GM23338 (cell line): Measurements from ENCODE around the gene GLUL. TPM values are rescaled to one million over a fixed set of nuclear protein-coding genes. Genes with fewer than 3 reads are reported as not detected.

ENCODE experiments used
- ATAC-seq: fragments of 200-7000 bp; cut with Tn5 transposase; 3 replicates; pipeline ENCODE4 v1.9.1; 2020
- DNase-seq: peaks from one replicate; pipeline ENCODE4 v3.0.0-alpha.2; 2015; ENCODE audit warnings: low spot score
- H2AFZ ChIP-seq: fragments of 200-600 bp; sonication (generic); 2 replicates; pipeline ENCODE4 v1.8.0; 2016; ENCODE audit warnings: antibody characterized with exemption, mild to moderate bottlenecking, moderate library complexity
- H3F3A ChIP-seq: fragments of 200-600 bp; sonication (generic); replicated peaks from 2 replicates; pipeline ENCODE4 v1.8.0; 2017; ENCODE audit warnings: antibody characterized with exemption, mixed run types, low read depth
- H3K27ac ChIP-seq: fragments of 200-600 bp; sonication (generic); 2 replicates; pipeline ENCODE4 v1.6.1; 2016; ENCODE audit warnings: low read depth
- H3K27me3 ChIP-seq: fragments of 200-600 bp; sonication (generic); 2 replicates; pipeline ENCODE4 v1.8.0; 2016; ENCODE audit warnings: mild to moderate bottlenecking, mixed run types, moderate library complexity; ENCODE audit not compliant: insufficient read depth
- H3K36me3 ChIP-seq: fragments of 200-600 bp; sonication (generic); 2 replicates; pipeline ENCODE4 v1.8.0; 2016; ENCODE audit warnings: mild to moderate bottlenecking; ENCODE audit not compliant: insufficient read depth
- H3K4me1 ChIP-seq: fragments of 200-600 bp; sonication (generic); 2 replicates; pipeline ENCODE4 v1.8.0; 2016; ENCODE audit warnings: mild to moderate bottlenecking, moderate library complexity; ENCODE audit not compliant: insufficient read depth
- H3K4me2 ChIP-seq: fragments of 200-600 bp; sonication (generic); 2 replicates; pipeline ENCODE4 v1.7.1; 2017; ENCODE audit warnings: mixed run types
- H3K4me3 ChIP-seq: fragments of 200-600 bp; sonication (generic); 2 replicates; pipeline ENCODE4 v1.6.1; 2016; ENCODE audit warnings: mixed run types
- H3K79me2 ChIP-seq: fragments of 200-600 bp; sonication (generic); replicated peaks from 2 replicates; pipeline ENCODE4 v1.8.0; 2017; ENCODE audit warnings: mild to moderate bottlenecking; ENCODE audit not compliant: insufficient read depth
- H3K9me2 ChIP-seq: fragments of 200-600 bp; sonication (generic); 2 replicates; pipeline ENCODE4 v1.8.0; 2017; ENCODE audit not compliant: insufficient read depth
- H4K20me1 ChIP-seq: fragments of 200-600 bp; sonication (generic); replicated peaks from 2 replicates; pipeline ENCODE4 v1.8.0; 2017; ENCODE audit warnings: mild to moderate bottlenecking; ENCODE audit not compliant: insufficient read depth
- H3K27ac Mint-ChIP-seq: 2 replicates; pipeline ENCODE4 v1.8.0; 2020; ENCODE audit warnings: inconsistent platforms, mild to moderate bottlenecking, moderate library complexity, mixed read lengths
- H3K27me3 Mint-ChIP-seq: 3 replicates; pipeline ENCODE4 v1.8.0; 2022; ENCODE audit warnings: low read depth, mild to moderate bottlenecking, moderate library complexity, mixed read lengths, inconsistent platforms; ENCODE audit not compliant: insufficient read depth, poor library complexity
- H3K36me3 Mint-ChIP-seq: 3 replicates; pipeline ENCODE4 v1.8.0; 2021; ENCODE audit warnings: low read depth, mild to moderate bottlenecking, inconsistent platforms, moderate library complexity, mixed read lengths
- H3K4me1 Mint-ChIP-seq: 3 replicates; pipeline ENCODE4 v1.8.0; 2020; ENCODE audit warnings: mild to moderate bottlenecking, inconsistent platforms, mixed read lengths
- H3K4me3 Mint-ChIP-seq: 3 replicates; pipeline ENCODE4 v1.8.0; 2021; ENCODE audit warnings: moderate library complexity, mild to moderate bottlenecking, inconsistent platforms, mixed read lengths
- H3K9me3 Mint-ChIP-seq: 3 replicates; pipeline ENCODE4 v1.8.0; 2020; ENCODE audit warnings: moderate library complexity, mild to moderate bottlenecking, inconsistent platforms, mixed read lengths
- CREB1 ChIP-seq: fragments of 250-450 bp; sonication (Bioruptor Pico); IDR thresholded peaks from 2 replicates; pipeline ENCODE4 v1.5.0; 2020; ENCODE audit warnings: low read depth, mild to moderate bottlenecking, moderate library complexity
- CTCF ChIP-seq, 2 experiments: fragments of 200-600 bp in 1 of 2; sonication (generic) in 1 of 2; conservative IDR thresholded peaks; 2 replicates each; pipeline versions ENCODE4 v1.5.1 to v1.6.1; 2016 to 2017; ENCODE audit warnings: antibody characterized with exemption in 2 of 2, low read depth in 2 of 2, mild to moderate bottlenecking in 2 of 2, moderate library complexity in 1 of 2
- ETS1 ChIP-seq: IDR thresholded peaks from 2 replicates; pipeline ENCODE4 v1.6.1; 2016; ENCODE audit warnings: antibody characterized with exemption
- EZH2 ChIP-seq: fragments of 200-600 bp; sonication (generic); IDR thresholded peaks from one replicate; pipeline ENCODE4 v1.8.0; 2017; ENCODE audit warnings: antibody characterized with exemption, mild to moderate bottlenecking, low read depth; ENCODE audit not compliant: unreplicated experiment
- EZH2phosphoT487 ChIP-seq: fragments of 200-600 bp; sonication (generic); IDR thresholded peaks from one replicate; pipeline ENCODE4 v1.8.1; 2018; ENCODE audit warnings: antibody characterized with exemption; ENCODE audit not compliant: unreplicated experiment
- JUNB ChIP-seq: IDR thresholded peaks from one replicate; pipeline ENCODE4 v1.6.1; 2016; ENCODE audit warnings: antibody characterized with exemption; ENCODE audit not compliant: unreplicated experiment
- NANOG ChIP-seq: IDR thresholded peaks from 2 replicates; pipeline ENCODE4 v1.6.1; 2016; ENCODE audit warnings: antibody characterized with exemption, borderline replicate concordance
- POLR2AphosphoS5 ChIP-seq: IDR thresholded peaks from 2 replicates; pipeline ENCODE4 v1.6.1; 2016; ENCODE audit warnings: antibody characterized with exemption, low read depth
- REST ChIP-seq: IDR thresholded peaks from one replicate; pipeline ENCODE4 v1.6.1; 2018; ENCODE audit warnings: antibody characterized with exemption; ENCODE audit not compliant: unreplicated experiment
- STAT1 ChIP-seq: IDR thresholded peaks from one replicate; pipeline ENCODE4 v1.6.1; 2016; ENCODE audit warnings: antibody characterized with exemption; ENCODE audit not compliant: unreplicated experiment
- ZNF114 ChIP-seq: fragments of 250-450 bp; sonication (Bioruptor Pico); IDR thresholded peaks from 2 replicates; pipeline ENCODE4 v1.5.0; 2020; ENCODE audit warnings: mild to moderate bottlenecking, moderate library complexity
- ZNF331 ChIP-seq: fragments of 250-450 bp; sonication (Bioruptor Pico); IDR thresholded peaks from 2 replicates; pipeline ENCODE4 v1.5.0; 2020; ENCODE audit warnings: low read depth, mild to moderate bottlenecking, moderate library complexity
- ZNF462 ChIP-seq: fragments of 250-450 bp; sonication (Bioruptor Pico); IDR thresholded peaks from 2 replicates; pipeline ENCODE4 v1.5.0; 2020; ENCODE audit warnings: mild to moderate bottlenecking, moderate library complexity
- polyA plus RNA-seq: library from polyadenylated mRNA; unstranded; fragments of >200 nt; fragmentation: Nextera tagmentation; extraction: Ambion mirVana; gene quantifications from 2 replicates; pipeline ENCODE4 v1.2.1, GENCODE V29; 2016
- total RNA-seq: library from RNA; depleted of rRNA; stranded (reverse); fragments of >200 nt; shearing (Covaris generic); gene quantifications from 2 replicates; pipeline ENCODE4 v1.2.3, GENCODE V29; 2014

Gene GLUL
- total and polyA plus RNA-seq, 2 experiments from 2014 or later: 254 to 356 TPM

- Mint-ChIP-seq H3K27ac (no peak overlapping the region), H3K36me3 (no peaks in the 10 kb centered on the region), H3K4me3 (no peak overlapping the region), H3K27me3 (peaks cover 2% of the 10 kb centered on the region), H3K4me1 (peaks cover 5% of the 10 kb centered on the region; the same call in 2 of the 3 replicates), H3K9me3 (no peaks in the 10 kb centered on the region)
- no peaks in the 10 kb centered on the region for H3K27me3 ChIP-seq
- ATAC-seq (no peak), DNase-seq (no peak)
- no peak for TF ChIP-seq REST
- TF ChIP-seq ZNF331 (CRISPR knock-in tag): no peak
- no peak for TF ChIP-seq ZNF114 (CRISPR knock-in tag)
- no peak for TF ChIP-seq STAT1
- TF ChIP-seq EZH2phosphoT487: no peak
- no peak for TF ChIP-seq ETS1
- no peak for TF ChIP-seq NANOG
- TF ChIP-seq CTCF (conservative IDR thresholded peaks at IDR 0.05; ENCODE audit: low read depth in 2 of 2): no peak
- no peak for TF ChIP-seq POLR2AphosphoS5
- no peak for TF ChIP-seq EZH2
- no peak for TF ChIP-seq CREB1 (CRISPR knock-in tag)
- TF ChIP-seq JUNB: no peak
- no peak for TF ChIP-seq ZNF462 (CRISPR knock-in tag)
- H3K4me2 ChIP-seq: no peak overlapping the region
- H3K36me3 ChIP-seq: no peaks in the 10 kb centered on the region
- no peaks in the 10 kb centered on the region for H3K9me2 ChIP-seq
- peaks cover 4% of the 10 kb centered on the region; the same call in 1 of the 2 replicates for H3K4me1 ChIP-seq
- no peak overlapping the region for H2AFZ ChIP-seq
- H4K20me1 ChIP-seq: no peaks in the 10 kb centered on the region
- H3F3A ChIP-seq: no peaks in the 10 kb centered on the region
- H3K4me3 ChIP-seq: no peak overlapping the region
- no peaks in the 10 kb centered on the region for H3K79me2 ChIP-seq
- H3K27ac ChIP-seq: no peak overlapping the region
These were observed 44.6 kb downstream of the GLUL start for GRCh38 chr1:182347019-182347418.
